HEK293 (cell line): ENCODE measurements around the gene IFT52.

Source experiments
- CTCF ChIA-PET: fragments of 350-600 bp; formaldehyde crosslinking; extraction: SDS; loops from one replicate; lab custom pipeline; 2021; ENCODE audit warnings: antibody characterized with exemption; lab: Yijun Ruan, JAX
- POLR2A ChIA-PET: fragments of 300-600 bp; formaldehyde crosslinking; extraction: SDS; loops from one replicate; lab custom pipeline; 2020; ENCODE audit warnings: antibody characterized with exemption, inconsistent platforms; lab: Yijun Ruan, JAX
- H3K27ac ChIP-seq: fragments of 200-500 bp; sonication (Bioruptor generic); 2 replicates; pipeline ENCODE4 v1.5.1; 2014; ENCODE audit warnings: low read depth, low read length, control low read depth, inconsistent platforms; ENCODE audit errors: extremely low read depth
- H3K36me3 ChIP-seq, 2 experiments: fragments of 200-500 bp in 1 of 2; sonication (Bioruptor generic) in 1 of 2; 1 replicate in 1 of 2; 2 replicates in 1 of 2; pipeline ENCODE4 v1.5.1; 2014 to 2017; ENCODE audit warnings: inconsistent platforms in 2 of 2, low read length in 2 of 2; ENCODE audit not compliant: control insufficient read depth in 2 of 2, insufficient read depth in 1 of 2
- H3K4me1 ChIP-seq: fragments of 200-500 bp; sonication (Bioruptor generic); 2 replicates; pipeline ENCODE4 v1.5.1; 2014; ENCODE audit warnings: mild to moderate bottlenecking, low read length, inconsistent platforms; ENCODE audit not compliant: control insufficient read depth, insufficient read depth
- H3K4me3 ChIP-seq: 2 replicates; pipeline ENCODE4 v1.5.1; 2011; ENCODE audit warnings: low read depth, mild to moderate bottlenecking, control low read depth, low read length, moderate library complexity
- H3K9me3 ChIP-seq: fragments of 200-500 bp; sonication (Bioruptor generic); 2 replicates; pipeline ENCODE4 v1.5.1; 2014; ENCODE audit warnings: low read depth, low read length, inconsistent platforms; ENCODE audit not compliant: control insufficient read depth, insufficient read depth
- GLIS1 ChIP-seq: fragments of 450-650 bp; formaldehyde crosslinking; IDR thresholded peaks from 2 replicates; pipeline ENCODE4 v1.5.1; 2016; ENCODE audit warnings: missing biosample characterization, missing genetic modification characterization
- MYNN ChIP-seq: fragments of 450-650 bp; formaldehyde crosslinking; IDR thresholded peaks from 2 replicates; pipeline ENCODE4 v1.5.1; 2016; ENCODE audit warnings: missing biosample characterization, missing genetic modification characterization, borderline replicate concordance
- PRDM4 ChIP-seq: fragments of 450-650 bp; formaldehyde crosslinking; IDR thresholded peaks from 2 replicates; pipeline ENCODE4 v1.5.1; 2017; ENCODE audit warnings: missing biosample characterization, missing genetic modification characterization
- SALL2 ChIP-seq: fragments of 450-650 bp; formaldehyde crosslinking; IDR thresholded peaks from 2 replicates; pipeline ENCODE4 v1.5.0; 2017; ENCODE audit warnings: missing biosample characterization, mild to moderate bottlenecking, missing genetic modification characterization, borderline replicate concordance
- SCRT2 ChIP-seq: fragments of 450-650 bp; formaldehyde crosslinking; IDR thresholded peaks from 2 replicates; pipeline ENCODE4 v1.5.1; 2016; ENCODE audit warnings: missing biosample characterization, missing genetic modification characterization
- SP7 ChIP-seq: fragments of 450-650 bp; formaldehyde crosslinking; IDR thresholded peaks from 2 replicates; pipeline ENCODE4 v1.5.1; 2016; ENCODE audit warnings: missing biosample characterization, missing genetic modification characterization
- ZBTB21 ChIP-seq: fragments of 450-650 bp; formaldehyde crosslinking; IDR thresholded peaks from 2 replicates; pipeline ENCODE4 v1.5.1; 2017; ENCODE audit warnings: missing biosample characterization, missing genetic modification characterization
- ZBTB6 ChIP-seq: fragments of 450-650 bp; formaldehyde crosslinking; IDR thresholded peaks from 2 replicates; pipeline ENCODE4 v1.5.1; 2017; ENCODE audit warnings: missing biosample characterization, missing genetic modification characterization
- ZBTB7A ChIP-seq: fragments of 450-650 bp; formaldehyde crosslinking; IDR thresholded peaks from 2 replicates; pipeline ENCODE4 v1.5.1; 2016; ENCODE audit warnings: low read depth, missing biosample characterization, missing genetic modification characterization
- ZNF148 ChIP-seq: fragments of 450-650 bp; formaldehyde crosslinking; IDR thresholded peaks from 2 replicates; pipeline ENCODE4 v1.5.0; 2017; ENCODE audit warnings: missing biosample characterization, missing genetic modification characterization, borderline replicate concordance
- ZSCAN16 ChIP-seq: fragments of 450-650 bp; formaldehyde crosslinking; IDR thresholded peaks from 2 replicates; pipeline ENCODE4 v1.5.1; 2016; ENCODE audit warnings: missing biosample characterization, missing genetic modification characterization

The IFT52 gene

GRCh38 chr20:43541214-43541613, 49.5 kb upstream of the IFT52 start:
- Histone ChIP-seq H3K27ac (no peak overlapping the region), H3K4me1 (no peaks in the 10 kb centered on the region), H3K9me3 (no peaks in the 10 kb centered on the region)
- TF ChIP-seq SP7 (peak; percentile 54; the same call in 1 of the 2 replicates), ZBTB6 (tag by site-specific recombination) (no peak), MYNN (tag by site-specific recombination) (no peak)
- TF ChIP-seq, all 188 proteins: peak for 1
- ChIA-PET POLR2A (no interaction called here), CTCF (interaction anchor here (0.7 to 1.3 kb wide), 2 partner anchors 9 to 550 kb away, joined by 3 read pairs; no protein-coding TSS in a partner anchor)
- H3K4me3 ChIP-seq, result no peak overlapping the region
- peaks cover 0 to 90% of the 10 kb centered on the region in 2 experiments; a peak in 1 of 3 replicates for H3K36me3 ChIP-seq

GRCh38 chr20:43542161-43542560, 48.6 kb upstream of the IFT52 start:
- POLR2A ChIA-PET, result no interaction called here
- H3K27ac ChIP-seq, result no peak overlapping the region
- peaks cover 0 to 86% of the 10 kb centered on the region in 2 experiments; a peak in 1 of 3 replicates for H3K36me3 ChIP-seq
- CTCF ChIA-PET, result interaction anchor here (1.3 kb wide), 1 partner anchor 10 kb away, joined by 3 read pairs; no protein-coding TSS in a partner anchor
- no peaks in the 10 kb centered on the region for H3K4me1 ChIP-seq
- peak; percentile 42 for TF ChIP-seq GLIS1 (tag by site-specific recombination)
- TF ChIP-seq ZBTB21 (tag by site-specific recombination), result no peak
- H3K4me3 ChIP-seq, result no peak overlapping the region
- no peaks in the 10 kb centered on the region for H3K9me3 ChIP-seq

- POLR2A ChIA-PET, result no interaction called here
- Histone ChIP-seq H3K4me1 (no peaks in the 10 kb centered on the region), H3K9me3 (no peaks in the 10 kb centered on the region)
- no peak for TF ChIP-seq SCRT2 (tag by site-specific recombination)
- TF ChIP-seq ZBTB7A (tag by site-specific recombination), result no peak
- TF ChIP-seq SALL2 (tag by site-specific recombination), result no peak
- no peak for TF ChIP-seq PRDM4 (tag by site-specific recombination)
- TF ChIP-seq, all 188 proteins: peak for 0
- Histone ChIP-seq H3K4me3 (no peak overlapping the region), H3K27ac (no peak overlapping the region), H3K36me3 (peaks cover 0 to 86% of the 10 kb centered on the region in 2 experiments; a peak in 1 of 3 replicates)
- CTCF ChIA-PET, result interaction anchor here (0.6 to 0.7 kb wide), 2 partner anchors 16 to 75 kb away, joined by 3 read pairs; partner anchors contain the start of gene SGK2
Observed at GRCh38 chr20:43542674-43543073, 48.1 kb upstream of the IFT52 start.

- peaks cover 0 to 85% of the 10 kb centered on the region in 2 experiments; a peak in 1 of 3 replicates for H3K36me3 ChIP-seq
- ChIA-PET CTCF (interaction anchor here (0.6 to 0.7 kb wide), 2 partner anchors 16 to 74 kb away, joined by 3 read pairs; partner anchors contain the start of gene SGK2), POLR2A (no interaction called here)
- H3K9me3 ChIP-seq, result no peaks in the 10 kb centered on the region
- TF ChIP-seq ZNF148 (tag by site-specific recombination) (no peak), ZSCAN16 (peak; percentile 70; the same call in 1 of the 2 replicates)
- H3K27ac ChIP-seq, result no peak overlapping the region
- H3K4me3 ChIP-seq, result no peak overlapping the region
- H3K4me1 ChIP-seq, result no peaks in the 10 kb centered on the region
Observed at GRCh38 chr20:43543138-43543537, 47.6 kb upstream of the IFT52 start.
